GM13977 (cell line): Measurements from ENCODE around the gene ERO1B.

Experiments used
- DNase-seq: peaks from one replicate; pipeline ENCODE4 v3.0.0; 2012; ENCODE audit warnings: low spot score
- CTCF ChIP-seq: IDR thresholded peaks from 2 replicates; pipeline ENCODE4 v1.5.1; 2012; ENCODE audit warnings: mild to moderate bottlenecking, control low read depth; ENCODE audit not compliant: insufficient read depth; ENCODE audit errors: extremely low read depth, missing control alignments
- in situ Hi-C: fragments of 300-500 bp; cut with MboI; formaldehyde crosslinking; loops from one replicate; pipeline ENCODE4 v1.12.0; 2022; ENCODE audit warnings: low sequenced_read_pairs, low pct_unique_long_range_greater_than_20kb, mixed read lengths, inconsistent platforms; ENCODE audit not compliant: unreplicated experiment

The ERO1B gene

GRCh38 chr1:236311040-236311439 is 29.3 kb upstream of the ERO1B start:
- no peak for DNase-seq
- in situ Hi-C loops, result no loop called here
- peak; percentile 2 for TF ChIP-seq CTCF

DNA sequence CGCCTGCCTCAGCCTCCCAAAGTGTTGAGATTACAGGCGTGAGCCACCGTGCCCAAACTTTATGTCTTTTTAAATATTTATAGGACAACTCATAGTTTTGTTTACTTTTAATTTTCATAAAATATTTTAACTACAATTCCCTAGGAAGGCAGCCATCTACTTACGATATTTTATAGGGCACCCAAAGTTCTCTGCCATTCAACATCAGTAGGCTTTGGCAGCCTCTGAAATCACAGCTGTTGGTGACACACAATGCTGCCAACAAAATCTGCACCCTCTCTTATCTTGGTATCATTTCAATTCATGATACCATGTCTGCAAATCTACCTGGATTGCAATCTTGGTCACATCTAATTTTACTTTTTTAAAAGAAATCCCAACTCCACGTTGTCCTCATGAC is 27.1 kb upstream of the ERO1B start:
- in situ Hi-C loops, result no loop called here
- no peak for TF ChIP-seq CTCF
- no peak for DNase-seq

GRCh38 chr1:236307435-236307834 is 25.7 kb upstream of the ERO1B start:
- TF ChIP-seq CTCF, result no peak
- in situ Hi-C loops, result no loop called here
- DNase-seq, result no peak

- DNase-seq, result no peak
- no peak for TF ChIP-seq CTCF
- in situ Hi-C loops, result no loop called here
Measured at GRCh38 chr1:236304682-236305081, 22.9 kb upstream of the ERO1B start.

DNA sequence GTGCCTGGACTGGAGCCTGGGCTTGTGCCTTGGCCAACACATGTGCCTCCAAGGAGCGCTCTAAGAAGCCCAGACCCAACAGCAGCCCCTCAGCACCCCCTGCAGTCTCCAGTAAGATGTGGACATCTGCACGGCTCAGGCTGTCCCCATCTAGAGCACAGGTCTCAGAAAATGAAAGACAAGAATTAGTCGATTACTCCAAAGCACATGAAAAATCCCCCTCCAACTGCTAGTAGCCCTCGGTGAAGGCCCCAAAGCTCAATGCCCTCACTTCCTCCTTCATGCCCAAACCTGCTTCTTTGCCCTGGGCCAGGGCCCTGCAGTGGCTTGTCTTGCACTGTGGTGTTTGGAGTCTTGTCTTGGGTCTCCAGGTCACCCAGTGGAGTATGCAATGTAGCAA is 21.9 kb upstream of the ERO1B start:
- DNase-seq, result peak; percentile 63
- in situ Hi-C loops, result no loop called here
- peak; percentile 53 for TF ChIP-seq CTCF

DNA sequence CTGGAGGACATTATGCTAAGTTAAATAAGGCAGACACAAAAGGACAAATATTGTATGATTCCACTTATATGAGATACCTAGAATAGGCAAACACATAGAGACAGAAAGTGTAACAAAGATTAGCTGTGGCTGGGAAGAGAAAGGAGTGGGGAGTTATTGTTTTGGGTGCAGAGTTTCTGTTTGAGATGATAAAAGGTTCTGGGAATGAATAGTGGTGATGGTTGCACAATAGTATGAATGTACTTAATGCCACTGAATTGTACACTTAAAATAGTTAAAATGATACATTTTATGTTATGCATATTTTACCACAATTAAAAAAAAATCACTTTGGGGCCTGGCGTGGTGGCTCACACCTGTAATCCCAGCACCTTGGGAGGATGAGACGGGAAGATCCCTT is 21.2 kb upstream of the ERO1B start:
- in situ Hi-C loops, result no loop called here
- no peak for TF ChIP-seq CTCF
- DNase-seq, result no peak

DNA sequence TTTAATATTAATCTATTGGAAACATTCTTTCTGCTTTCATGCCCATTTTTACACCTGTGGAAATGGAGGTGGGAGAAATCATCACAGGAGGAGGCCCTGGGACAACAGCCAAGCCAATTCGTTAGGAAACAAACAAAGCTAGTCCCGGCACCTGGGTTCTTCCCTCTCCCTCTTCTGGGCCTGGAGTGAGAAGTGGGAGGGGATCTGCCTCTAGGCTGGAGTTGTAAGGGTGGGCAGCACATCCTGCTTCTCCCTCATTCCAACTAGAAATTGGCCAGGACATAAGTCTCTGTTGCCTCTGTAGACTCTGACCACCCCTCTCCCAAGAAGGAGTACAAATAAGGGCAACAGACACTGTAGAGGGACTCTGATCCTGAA is 20.2 kb upstream of the ERO1B start:
- in situ Hi-C loops, result no loop called here
- no peak for DNase-seq
- no peak for TF ChIP-seq CTCF
